Thoracic aorta (tissue), 2 donors: ENCODE measurements around the gene KCNMB2. TPM values are rescaled to one million over a fixed set of nuclear protein-coding genes. Genes with fewer than 3 reads are reported as not detected.
"Not testable (repeated sequence)": the region's sequence is repeated elsewhere in the genome, so short reads cannot be mapped to it uniquely, and the experiment has no call there.

Experiments
- ATAC-seq: fragments of 150-250 bp; one replicate; pipeline ENCODE4 v1.8.0; 2017; ENCODE audit warnings: low read depth; ENCODE audit not compliant: insufficient number of reproducible peaks, low FRiP score
- DNase-seq: peaks from one replicate; pipeline ENCODE4 v3.0.0-alpha.2; 2020; ENCODE audit warnings: low spot score
- H3K27ac ChIP-seq, 2 donors: fragments of 200-600 bp; sonication (generic); 1 replicate in 1 of 2; 2 replicates in 1 of 2; pipeline ENCODE4 v1.5.1; 2016; ENCODE audit warnings: mild to moderate bottlenecking in 2 of 2, moderate library complexity in 2 of 2
- H3K27me3 ChIP-seq: fragments of 200-600 bp; sonication (generic); replicated peaks from 2 replicates; pipeline ENCODE4 v1.6.0; 2016; ENCODE audit warnings: mild to moderate bottlenecking; ENCODE audit not compliant: insufficient read depth
- H3K36me3 ChIP-seq: fragments of 200-600 bp; sonication (generic); one replicate; pipeline ENCODE4 v1.5.1; 2016
- H3K4me1 ChIP-seq, 2 donors: fragments of 200-600 bp; sonication (generic); 1 replicate in 1 of 2; 2 replicates in 1 of 2; pipeline versions ENCODE4 v1.5.1 to v1.6.0; 2016; ENCODE audit warnings: low read depth in 2 of 2, mild to moderate bottlenecking in 1 of 2; ENCODE audit not compliant: control insufficient read depth in 1 of 2
- H3K4me3 ChIP-seq: fragments of 200-600 bp; sonication (generic); 2 replicates; pipeline ENCODE4 v1.5.1; 2016; ENCODE audit warnings: mild to moderate bottlenecking
- H3K9me3 ChIP-seq: fragments of 200-600 bp; sonication (generic); 2 replicates; pipeline ENCODE4 v1.5.1; 2016
- CTCF ChIP-seq: fragments of 200-600 bp; sonication (generic); IDR thresholded peaks from one replicate; pipeline ENCODE4 v1.5.1; 2019; ENCODE audit warnings: antibody characterized with exemption
- total RNA-seq, 2 donors: library from RNA; depleted of rRNA; stranded (reverse); fragments of >200 nt; gene quantifications; one replicate each; pipeline versions ENCODE4 v1.1.0 to v1.2.3, GENCODE V29; 2016

The KCNMB2 gene
- total RNA-seq, 2 donors from 2014 or later: not detected

- DNase-seq (no peak), ATAC-seq (no peak)
- H3K27ac ChIP-seq: no peak overlapping the region
- no peaks in the 10 kb centered on the region for H3K27me3 ChIP-seq
- H3K4me1 ChIP-seq: peaks cover 5 to 7% of the 10 kb centered on the region in 2 donors
- H3K36me3 ChIP-seq: no peaks in the 10 kb centered on the region
- H3K9me3 ChIP-seq: no peaks in the 10 kb centered on the region
- H3K4me3 ChIP-seq: no peak overlapping the region
- no peak for TF ChIP-seq CTCF
These were observed 3.9 kb downstream of the KCNMB2 start for GRCh38 chr3:178540184-178540583.

- no peak for TF ChIP-seq CTCF
- Histone ChIP-seq H3K27ac (no peak overlapping the region), H3K4me3 (no peak overlapping the region), H3K9me3 (no peaks in the 10 kb centered on the region), H3K27me3 (no peaks in the 10 kb centered on the region), H3K4me1 (no peaks in the 10 kb centered on the region), H3K36me3 (no peaks in the 10 kb centered on the region)
- DNase-seq: no peak
- no peak for ATAC-seq
These were observed 9.1 kb downstream of the KCNMB2 start for GRCh38 chr3:178545337-178545736.

GRCh38 chr3:178546079-178546478 lies 9.8 kb downstream of the KCNMB2 start:
- no peak for DNase-seq
- Histone ChIP-seq H3K27ac (no peak overlapping the region), H3K4me1 (no peaks in the 10 kb centered on the region), H3K4me3 (no peak overlapping the region), H3K9me3 (no peaks in the 10 kb centered on the region), H3K36me3 (no peaks in the 10 kb centered on the region), H3K27me3 (no peaks in the 10 kb centered on the region)
- no peak for ATAC-seq
- TF ChIP-seq CTCF: no peak

- H3K36me3 ChIP-seq, DNase-seq, H3K27ac ChIP-seq, H3K27me3 ChIP-seq, H3K4me1 ChIP-seq, ATAC-seq, H3K9me3 ChIP-seq, H3K4me3 ChIP-seq: not testable (repeated sequence)
These were observed 13.2 kb downstream of the KCNMB2 start for GRCh38 chr3:178549426-178549825.

GRCh38 chr3:178551916-178552321 lies 15.7 kb downstream of the KCNMB2 start:
- Histone ChIP-seq H3K4me1 (no peaks in the 10 kb centered on the region), H3K36me3 (no peaks in the 10 kb centered on the region), H3K27ac (no peak overlapping the region), H3K4me3 (no peak overlapping the region), H3K27me3 (no peaks in the 10 kb centered on the region), H3K9me3 (no peaks in the 10 kb centered on the region)
- DNase-seq: no peak
- ATAC-seq: no peak
- TF ChIP-seq CTCF: no peak

GRCh38 chr3:178558637-178559036 lies 22.4 kb downstream of the KCNMB2 start:
- Histone ChIP-seq H3K9me3 (no peaks in the 10 kb centered on the region), H3K4me3 (no peak overlapping the region), H3K27ac (no peak overlapping the region), H3K36me3 (no peaks in the 10 kb centered on the region), H3K27me3 (no peaks in the 10 kb centered on the region), H3K4me1 (no peaks in the 10 kb centered on the region)
- TF ChIP-seq CTCF: no peak
- DNase-seq: no peak
- no peak for ATAC-seq
